ENCODE results near the gene U2AF2. TPM values are rescaled to one million over a fixed set of nuclear protein-coding genes. Genes with fewer than 3 reads are reported as not detected.

The U2AF2 gene
- total and polyA plus RNA-seq, 9 of the 15 experiments (the other 6 are each of a cell fraction or from before 2014, with no cell fraction given) = 3.0 to 331 (median 157) TPM

DNA sequence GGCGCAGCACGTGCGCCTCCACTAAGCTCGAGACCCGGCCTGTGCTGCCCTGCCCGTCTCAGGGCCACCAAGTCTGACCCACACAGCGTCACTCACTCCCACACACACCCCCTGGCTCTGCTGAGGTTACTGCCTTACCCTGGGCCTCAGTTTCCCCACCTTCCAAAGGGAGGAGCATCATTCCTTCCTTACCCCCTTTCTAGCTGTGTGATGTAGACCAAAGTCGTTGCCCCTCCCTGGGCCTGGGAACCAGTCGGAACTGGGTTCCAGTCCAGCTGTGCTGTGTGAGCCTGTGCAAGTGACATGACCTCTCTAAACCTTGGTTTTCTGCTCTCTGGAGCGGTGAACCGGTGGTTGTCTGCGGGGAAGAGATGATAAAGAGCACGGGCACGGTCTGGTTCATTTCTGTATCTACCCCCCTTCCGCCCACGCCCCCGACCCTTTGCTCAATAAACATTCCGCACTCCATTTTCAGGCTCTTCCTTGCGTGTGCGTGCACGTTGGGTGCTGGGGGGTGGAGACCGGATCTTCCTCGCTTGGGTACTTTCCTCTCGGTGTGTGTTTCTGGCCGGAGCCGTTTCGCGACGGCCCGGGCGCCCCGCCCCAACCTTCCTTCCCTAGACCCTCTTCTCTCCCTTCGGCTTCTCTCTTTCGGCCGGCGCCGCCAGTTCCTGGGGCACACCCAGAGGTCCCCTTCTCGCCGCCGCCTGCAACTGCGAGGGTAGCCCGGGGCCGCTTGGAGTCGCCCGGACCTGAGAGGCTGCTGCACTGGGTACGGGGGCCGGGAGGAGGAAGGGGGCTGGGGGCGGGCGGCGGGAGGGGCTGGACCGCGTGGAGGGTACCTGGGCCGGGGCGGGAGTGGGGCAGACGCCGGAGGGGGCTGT is 11.6 kb upstream of the U2AF2 start, which contains the start of gene ZNF581 (continued):
- TF ChIP-seq DDX20 (tag; IDR thresholded peaks at IDR 0.05; ENCODE audit: low read depth) = no peak
- no peak for TF ChIP-seq ZNF766 (CRISPR knock-in tag; conservative IDR thresholded peaks at IDR 0.05)
- no peak for TF ChIP-seq ZNF165 (CRISPR knock-in tag; IDR thresholded peaks at IDR 0.05; ENCODE audit: borderline replicate concordance)
- no peak for TF ChIP-seq EHMT2 (IDR thresholded peaks at IDR 0.05)
- no peak for TF ChIP-seq TAL1 (IDR thresholded peaks at IDR 0.05)
- no peak for TF ChIP-seq CHD2 (IDR thresholded peaks at IDR 0.05; ENCODE audit: low read depth, low read length)
- no peak for TF ChIP-seq ZNF79 (CRISPR knock-in tag; IDR thresholded peaks at IDR 0.05; ENCODE audit: low read depth)
- TF ChIP-seq SMARCE1 (IDR thresholded peaks at IDR 0.05) = no peak
- no peak for TF ChIP-seq ZNF57 (CRISPR knock-in tag; IDR thresholded peaks at IDR 0.05)
- no peak for TF ChIP-seq SRSF7 (optimal IDR thresholded peaks at IDR 0.05; ENCODE audit: low read depth, low read length)
- no peak for TF ChIP-seq ZFPM2 (CRISPR knock-in tag; IDR thresholded peaks at IDR 0.05)
- no peak for TF ChIP-seq POLR3A (IDR thresholded peaks at IDR 0.05; ENCODE audit: borderline replicate concordance, extremely low read depth, insufficient read depth, insufficient read length)
- TF ChIP-seq PTBP1 (IDR thresholded peaks at IDR 0.05; ENCODE audit: low read depth, low read length) = peak; percentile 63; the same call in 1 of the 2 replicates
- no peak for TF ChIP-seq MTF1 (CRISPR knock-in tag; IDR thresholded peaks at IDR 0.05; ENCODE audit: borderline replicate concordance)
- 0 out of 2 replicates have a peak, but pooled peaks have one; percentile 35 for TF ChIP-seq HDGF (IDR thresholded peaks at IDR 0.05)
- TF ChIP-seq JUND (IDR thresholded peaks at IDR 0.05; ENCODE audit: borderline replicate concordance, low read depth, low read length) = peak; percentile 60
- no peak for TF ChIP-seq JUND (tag; IDR thresholded peaks at IDR 0.05; ENCODE audit: borderline replicate concordance, low read depth, low read length)
- TF ChIP-seq CC2D1A (IDR thresholded peaks at IDR 0.05) = no peak
- TF ChIP-seq, protein P1, sequence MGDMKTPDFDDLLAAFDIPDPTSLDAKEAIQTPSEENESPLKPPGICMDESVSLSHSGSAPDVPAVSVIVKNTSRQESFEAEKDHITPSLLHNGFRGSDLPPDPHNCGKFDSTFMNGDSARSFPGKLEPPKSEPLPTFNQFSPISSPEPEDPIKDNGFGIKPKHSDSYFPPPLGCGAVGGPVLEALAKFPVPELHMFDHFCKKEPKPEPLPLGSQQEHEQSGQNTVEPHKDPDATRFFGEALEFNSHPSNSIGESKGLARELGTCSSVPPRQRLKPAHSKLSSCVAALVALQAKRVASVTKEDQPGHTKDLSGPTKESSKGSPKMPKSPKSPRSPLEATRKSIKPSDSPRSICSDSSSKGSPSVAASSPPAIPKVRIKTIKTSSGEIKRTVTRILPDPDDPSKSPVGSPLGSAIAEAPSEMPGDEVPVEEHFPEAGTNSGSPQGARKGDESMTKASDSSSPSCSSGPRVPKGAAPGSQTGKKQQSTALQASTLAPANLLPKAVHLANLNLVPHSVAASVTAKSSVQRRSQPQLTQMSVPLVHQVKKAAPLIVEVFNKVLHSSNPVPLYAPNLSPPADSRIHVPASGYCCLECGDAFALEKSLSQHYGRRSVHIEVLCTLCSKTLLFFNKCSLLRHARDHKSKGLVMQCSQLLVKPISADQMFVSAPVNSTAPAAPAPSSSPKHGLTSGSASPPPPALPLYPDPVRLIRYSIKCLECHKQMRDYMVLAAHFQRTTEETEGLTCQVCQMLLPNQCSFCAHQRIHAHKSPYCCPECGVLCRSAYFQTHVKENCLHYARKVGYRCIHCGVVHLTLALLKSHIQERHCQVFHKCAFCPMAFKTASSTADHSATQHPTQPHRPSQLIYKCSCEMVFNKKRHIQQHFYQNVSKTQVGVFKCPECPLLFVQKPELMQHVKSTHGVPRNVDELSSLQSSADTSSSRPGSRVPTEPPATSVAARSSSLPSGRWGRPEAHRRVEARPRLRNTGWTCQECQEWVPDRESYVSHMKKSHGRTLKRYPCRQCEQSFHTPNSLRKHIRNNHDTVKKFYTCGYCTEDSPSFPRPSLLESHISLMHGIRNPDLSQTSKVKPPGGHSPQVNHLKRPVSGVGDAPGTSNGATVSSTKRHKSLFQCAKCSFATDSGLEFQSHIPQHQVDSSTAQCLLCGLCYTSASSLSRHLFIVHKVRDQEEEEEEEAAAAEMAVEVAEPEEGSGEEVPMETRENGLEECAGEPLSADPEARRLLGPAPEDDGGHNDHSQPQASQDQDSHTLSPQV (IDR thresholded peaks at IDR 0.05) = no peak
- TF ChIP-seq ADNP (tag; IDR thresholded peaks at IDR 0.05) = no peak
- TF ChIP-seq ZNF224 (CRISPR knock-in tag; IDR thresholded peaks at IDR 0.05) = no peak
- 0 out of 4 replicates have a peak, but pooled peaks of 1 of the 2 experiments have one; percentile 11 for TF ChIP-seq SRF (CRISPR knock-in tag; IDR thresholded peaks at IDR 0.05)
- TF ChIP-seq HMG20A (CRISPR knock-in tag; conservative IDR thresholded peaks at IDR 0.05) = no peak
- TF ChIP-seq, protein P2, sequence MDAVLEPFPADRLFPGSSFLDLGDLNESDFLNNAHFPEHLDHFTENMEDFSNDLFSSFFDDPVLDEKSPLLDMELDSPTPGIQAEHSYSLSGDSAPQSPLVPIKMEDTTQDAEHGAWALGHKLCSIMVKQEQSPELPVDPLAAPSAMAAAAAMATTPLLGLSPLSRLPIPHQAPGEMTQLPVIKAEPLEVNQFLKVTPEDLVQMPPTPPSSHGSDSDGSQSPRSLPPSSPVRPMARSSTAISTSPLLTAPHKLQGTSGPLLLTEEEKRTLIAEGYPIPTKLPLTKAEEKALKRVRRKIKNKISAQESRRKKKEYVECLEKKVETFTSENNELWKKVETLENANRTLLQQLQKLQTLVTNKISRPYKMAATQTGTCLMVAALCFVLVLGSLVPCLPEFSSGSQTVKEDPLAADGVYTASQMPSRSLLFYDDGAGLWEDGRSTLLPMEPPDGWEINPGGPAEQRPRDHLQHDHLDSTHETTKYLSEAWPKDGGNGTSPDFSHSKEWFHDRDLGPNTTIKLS (IDR thresholded peaks at IDR 0.05; ENCODE audit: borderline replicate concordance, low read depth) = 0 out of 2 replicates have a peak, but pooled peaks have one; percentile 34
- TF ChIP-seq ZNF184 (CRISPR knock-in tag; IDR thresholded peaks at IDR 0.05) = no peak

Data from K562 (cell line).